Measurements from ENCODE around the gene MAML3. TPM values are rescaled to one million over a fixed set of nuclear protein-coding genes. Genes with fewer than 3 reads are reported as not detected.

The MAML3 gene
- total RNA-seq, 1 experiment from 2014 or later: 20.8 TPM

GRCh38 chr4:139809757-139810140 lies 344.2 kb downstream of the MAML3 start:
- Histone ChIP-seq H3K36me3 (ENCODE audit: insufficient read depth, low read length) (no peaks in the 10 kb centered on the region), H4K20me1 (ENCODE audit: insufficient read depth, low read depth, low read length) (no peaks in the 10 kb centered on the region), H3K9ac (ENCODE audit: low read length) (no peak overlapping the region), H3K4me3 (ENCODE audit: low read length) (no peak overlapping the region), H3K9me2 (replicated peaks; ENCODE audit: insufficient read depth, low read length) (no peaks in the 10 kb centered on the region), H3K27me3 (ENCODE audit: low read length) (no peaks in the 10 kb centered on the region), H3K79me2 (ENCODE audit: low read length) (peaks cover 36% of the 10 kb centered on the region), H3K9me3 (ENCODE audit: low read length) (peaks cover 3% of the 10 kb centered on the region; the same call in 1 of the 2 replicates), H3K4me1 (ENCODE audit: low read length) (peaks cover 24% of the 10 kb centered on the region), H3K4me2 (ENCODE audit: low read depth, low read length, poor library complexity, severe bottlenecking) (no peak overlapping the region), H3K27ac (ENCODE audit: low read length) (no peak overlapping the region), H2AFZ (ENCODE audit: low read length) (no peak overlapping the region)
- no peak for DNase-seq

- Histone ChIP-seq H2AFZ (ENCODE audit: low read length) (no peak overlapping the region), H3K27ac (ENCODE audit: low read length) (no peak overlapping the region), H3K9me2 (replicated peaks; ENCODE audit: insufficient read depth, low read length) (no peaks in the 10 kb centered on the region), H3K4me3 (ENCODE audit: low read length) (no peak overlapping the region), H3K36me3 (ENCODE audit: insufficient read depth, low read length) (no peaks in the 10 kb centered on the region), H4K20me1 (ENCODE audit: insufficient read depth, low read depth, low read length) (no peaks in the 10 kb centered on the region), H3K9me3 (ENCODE audit: low read length) (peaks cover 3% of the 10 kb centered on the region; the same call in 1 of the 2 replicates), H3K4me2 (ENCODE audit: low read depth, low read length, poor library complexity, severe bottlenecking) (no peak overlapping the region), H3K79me2 (ENCODE audit: low read length) (peaks cover 32% of the 10 kb centered on the region), H3K27me3 (ENCODE audit: low read length) (no peaks in the 10 kb centered on the region), H3K4me1 (ENCODE audit: low read length) (peaks cover 24% of the 10 kb centered on the region), H3K9ac (ENCODE audit: low read length) (no peak overlapping the region)
- no peak for DNase-seq
Observed at GRCh38 chr4:139808808-139809756, 344.9 kb downstream of the MAML3 start.

- Histone ChIP-seq H3K36me3 (ENCODE audit: insufficient read depth, low read length) (no peaks in the 10 kb centered on the region), H3K79me2 (ENCODE audit: low read length) (peaks cover 32% of the 10 kb centered on the region), H3K9ac (ENCODE audit: low read length) (no peak overlapping the region), H3K4me3 (ENCODE audit: low read length) (no peak overlapping the region), H3K27me3 (ENCODE audit: low read length) (no peaks in the 10 kb centered on the region), H4K20me1 (ENCODE audit: insufficient read depth, low read depth, low read length) (no peaks in the 10 kb centered on the region), H2AFZ (ENCODE audit: low read length) (no peak overlapping the region), H3K4me1 (ENCODE audit: low read length) (peaks cover 24% of the 10 kb centered on the region), H3K4me2 (ENCODE audit: low read depth, low read length, poor library complexity, severe bottlenecking) (no peak overlapping the region), H3K27ac (ENCODE audit: low read length) (no peak overlapping the region), H3K9me2 (replicated peaks; ENCODE audit: insufficient read depth, low read length) (no peaks in the 10 kb centered on the region), H3K9me3 (ENCODE audit: low read length) (peaks cover 3% of the 10 kb centered on the region; the same call in 1 of the 2 replicates)
- DNase-seq: no peak
Observed at GRCh38 chr4:139808381-139808807, 345.6 kb downstream of the MAML3 start.

- H3K36me3 ChIP-seq (ENCODE audit: insufficient read depth, low read length): no peaks in the 10 kb centered on the region
- H3K9me3 ChIP-seq (ENCODE audit: low read length): peaks cover 3% of the 10 kb centered on the region; the same call in 1 of the 2 replicates
- H3K9me2 ChIP-seq (replicated peaks; ENCODE audit: insufficient read depth, low read length): no peaks in the 10 kb centered on the region
- H3K4me2 ChIP-seq (ENCODE audit: low read depth, low read length, poor library complexity, severe bottlenecking): no peak overlapping the region
- H2AFZ ChIP-seq (ENCODE audit: low read length): no peak overlapping the region
- no peaks in the 10 kb centered on the region for H4K20me1 ChIP-seq (ENCODE audit: insufficient read depth, low read depth, low read length)
- no peak overlapping the region for H3K4me3 ChIP-seq (ENCODE audit: low read length)
- no peak overlapping the region for H3K27ac ChIP-seq (ENCODE audit: low read length)
- peaks cover 32% of the 10 kb centered on the region for H3K79me2 ChIP-seq (ENCODE audit: low read length)
- no peaks in the 10 kb centered on the region for H3K27me3 ChIP-seq (ENCODE audit: low read length)
- no peak overlapping the region for H3K9ac ChIP-seq (ENCODE audit: low read length)
- DNase-seq: no peak
- H3K4me1 ChIP-seq (ENCODE audit: low read length): peaks cover 24% of the 10 kb centered on the region
Observed at GRCh38 chr4:139807483-139807882, 346.5 kb downstream of the MAML3 start.

- Histone ChIP-seq H3K4me3 (ENCODE audit: low read length) (no peak overlapping the region), H3K79me2 (ENCODE audit: low read length) (peaks cover 35% of the 10 kb centered on the region), H3K27me3 (ENCODE audit: low read length) (no peaks in the 10 kb centered on the region), H3K27ac (ENCODE audit: low read length) (no peak overlapping the region), H3K9me2 (replicated peaks; ENCODE audit: insufficient read depth, low read length) (no peaks in the 10 kb centered on the region), H4K20me1 (ENCODE audit: insufficient read depth, low read depth, low read length) (no peaks in the 10 kb centered on the region), H3K36me3 (ENCODE audit: insufficient read depth, low read length) (no peaks in the 10 kb centered on the region), H3K4me1 (ENCODE audit: low read length) (peaks cover 27% of the 10 kb centered on the region), H3K9ac (ENCODE audit: low read length) (no peak overlapping the region), H2AFZ (ENCODE audit: low read length) (no peak overlapping the region), H3K9me3 (ENCODE audit: low read length) (peaks cover 3% of the 10 kb centered on the region; the same call in 1 of the 2 replicates), H3K4me2 (ENCODE audit: low read depth, low read length, poor library complexity, severe bottlenecking) (no peak overlapping the region)
- DNase-seq: no peak
Observed at GRCh38 chr4:139806929-139807328, 347.1 kb downstream of the MAML3 start.

GRCh38 chr4:139802931-139803330 lies 351.1 kb downstream of the MAML3 start:
- no peaks in the 10 kb centered on the region for H3K9me2 ChIP-seq (replicated peaks; ENCODE audit: insufficient read depth, low read length)
- H3K27ac ChIP-seq (ENCODE audit: low read length): no peak overlapping the region
- H3K4me1 ChIP-seq (ENCODE audit: low read length): peaks cover 42% of the 10 kb centered on the region
- no peak for DNase-seq
- H3K79me2 ChIP-seq (ENCODE audit: low read length): peaks cover 24% of the 10 kb centered on the region
- no peak overlapping the region for H3K4me3 ChIP-seq (ENCODE audit: low read length)
- no peaks in the 10 kb centered on the region for H3K36me3 ChIP-seq (ENCODE audit: insufficient read depth, low read length)
- H4K20me1 ChIP-seq (ENCODE audit: insufficient read depth, low read depth, low read length): no peaks in the 10 kb centered on the region; the same call in 1 of the 2 replicates
- H2AFZ ChIP-seq (ENCODE audit: low read length): no peak overlapping the region
- H3K9ac ChIP-seq (ENCODE audit: low read length): no peak overlapping the region
- no peak overlapping the region for H3K4me2 ChIP-seq (ENCODE audit: low read depth, low read length, poor library complexity, severe bottlenecking)
- no peaks in the 10 kb centered on the region for H3K9me3 ChIP-seq (ENCODE audit: low read length)
- no peaks in the 10 kb centered on the region for H3K27me3 ChIP-seq (ENCODE audit: low read length)

- no peak overlapping the region for H3K4me3 ChIP-seq (ENCODE audit: low read length)
- no peak overlapping the region for H3K4me2 ChIP-seq (ENCODE audit: low read depth, low read length, poor library complexity, severe bottlenecking)
- no peak overlapping the region for H3K9ac ChIP-seq (ENCODE audit: low read length)
- no peaks in the 10 kb centered on the region for H3K9me3 ChIP-seq (ENCODE audit: low read length)
- peaks cover 38% of the 10 kb centered on the region for H3K4me1 ChIP-seq (ENCODE audit: low read length)
- no peak overlapping the region for H2AFZ ChIP-seq (ENCODE audit: low read length)
- no peaks in the 10 kb centered on the region; the same call in 1 of the 2 replicates for H4K20me1 ChIP-seq (ENCODE audit: insufficient read depth, low read depth, low read length)
- H3K9me2 ChIP-seq (replicated peaks; ENCODE audit: insufficient read depth, low read length): no peaks in the 10 kb centered on the region
- H3K27ac ChIP-seq (ENCODE audit: low read length): no peak overlapping the region
- H3K27me3 ChIP-seq (ENCODE audit: low read length): no peaks in the 10 kb centered on the region
- peaks cover 21% of the 10 kb centered on the region for H3K79me2 ChIP-seq (ENCODE audit: low read length)
- H3K36me3 ChIP-seq (ENCODE audit: insufficient read depth, low read length): no peaks in the 10 kb centered on the region
- no peak for DNase-seq
Observed at GRCh38 chr4:139802488-139802887, 351.5 kb downstream of the MAML3 start.

GRCh38 chr4:139801895-139802294 lies 352.1 kb downstream of the MAML3 start:
- no peak for DNase-seq
- Histone ChIP-seq H3K4me3 (ENCODE audit: low read length) (no peak overlapping the region), H3K36me3 (ENCODE audit: insufficient read depth, low read length) (no peaks in the 10 kb centered on the region), H3K9ac (ENCODE audit: low read length) (no peak overlapping the region), H3K79me2 (ENCODE audit: low read length) (peaks cover 19% of the 10 kb centered on the region), H3K9me2 (replicated peaks; ENCODE audit: insufficient read depth, low read length) (no peaks in the 10 kb centered on the region), H2AFZ (ENCODE audit: low read length) (no peak overlapping the region), H4K20me1 (ENCODE audit: insufficient read depth, low read depth, low read length) (no peaks in the 10 kb centered on the region; the same call in 1 of the 2 replicates), H3K9me3 (ENCODE audit: low read length) (no peaks in the 10 kb centered on the region), H3K27ac (ENCODE audit: low read length) (no peak overlapping the region), H3K27me3 (ENCODE audit: low read length) (no peaks in the 10 kb centered on the region), H3K4me2 (ENCODE audit: low read depth, low read length, poor library complexity, severe bottlenecking) (no peak overlapping the region), H3K4me1 (ENCODE audit: low read length) (peaks cover 33% of the 10 kb centered on the region)

All from Karpas-422 (cell line).